Spleen (tissue), 7 donors: Measurements from ENCODE around the gene PAK6.

Source experiments
- POLR2A ChIP-seq, 3 donors: fragments of 450-650 bp; IDR thresholded peaks; one replicate each; pipeline ENCODE4 v1.5.1; 2017; ENCODE audit warnings: antibody characterized with exemption in 3 of 3, mild to moderate bottlenecking in 1 of 3
- POLR2AphosphoS5 ChIP-seq, 3 donors: sonication (generic); formaldehyde crosslinking; IDR thresholded peaks; one replicate each; pipeline ENCODE4 v1.5.1; 2017; ENCODE audit warnings: antibody characterized with exemption in 3 of 3
- TF ChIP-seq, protein P1 (sequence below), 11 experiments: fragments of 200-600 bp in 7 of 11; fragments of 450-650 bp in 4 of 11; sonication (generic) in 4 of 11; IDR thresholded peaks in 8 of 11; conservative IDR thresholded peaks in 3 of 11; 1 replicate in 7 of 11; 2 replicates in 4 of 11; pipeline versions ENCODE4 v1.4.0 to v1.8.0; 2016 to 2021; ENCODE audit warnings: antibody characterized with exemption in 11 of 11, inconsistent platforms in 4 of 11, mild to moderate bottlenecking in 1 of 11
- donor health status: DM: no; HTN: no; CAD: no; lungs with moderate emphysema.
- donor health status: DM: no; HTN: no; CAD: no.
- donor health status: DM: no; HTN: no; CAD: no.

DNA sequence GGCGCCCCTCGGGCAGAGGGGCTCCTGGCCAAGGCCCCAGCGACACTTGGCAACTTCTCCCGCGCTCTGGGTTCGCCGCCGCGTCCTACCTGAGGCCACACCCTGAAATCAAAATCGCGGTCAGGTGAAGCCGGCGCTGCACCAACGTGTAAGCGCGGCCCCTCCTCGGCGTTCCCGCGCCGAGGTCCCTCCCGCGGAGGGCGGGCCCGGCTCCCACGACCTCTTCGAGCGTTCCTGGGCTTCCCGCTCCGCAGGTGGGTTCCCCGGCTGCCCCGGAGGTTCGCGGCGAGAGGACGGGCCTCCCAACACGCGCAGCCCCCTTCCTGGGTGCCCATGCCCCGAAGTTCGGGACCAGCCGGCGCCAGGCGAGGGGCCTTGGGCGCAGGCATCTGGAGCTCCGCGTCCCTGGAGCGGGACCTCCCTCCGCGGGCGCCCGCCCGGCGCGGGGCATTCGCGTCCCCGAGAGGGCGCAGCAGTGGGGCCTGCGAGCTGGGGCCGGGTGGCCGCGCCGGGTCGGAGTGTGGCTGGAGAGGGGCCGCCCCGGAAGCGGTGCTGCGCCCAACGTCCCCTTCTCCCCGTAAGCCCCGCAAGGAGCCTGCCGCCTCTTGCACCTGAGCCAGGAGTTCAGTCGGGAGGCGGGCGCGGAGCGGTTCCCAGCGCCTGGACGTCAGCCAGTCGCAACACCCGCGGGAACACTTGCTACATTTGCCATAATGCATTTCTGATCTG is 13.7 kb downstream of the PAK6 start:
- TF ChIP-seq, protein P1, sequence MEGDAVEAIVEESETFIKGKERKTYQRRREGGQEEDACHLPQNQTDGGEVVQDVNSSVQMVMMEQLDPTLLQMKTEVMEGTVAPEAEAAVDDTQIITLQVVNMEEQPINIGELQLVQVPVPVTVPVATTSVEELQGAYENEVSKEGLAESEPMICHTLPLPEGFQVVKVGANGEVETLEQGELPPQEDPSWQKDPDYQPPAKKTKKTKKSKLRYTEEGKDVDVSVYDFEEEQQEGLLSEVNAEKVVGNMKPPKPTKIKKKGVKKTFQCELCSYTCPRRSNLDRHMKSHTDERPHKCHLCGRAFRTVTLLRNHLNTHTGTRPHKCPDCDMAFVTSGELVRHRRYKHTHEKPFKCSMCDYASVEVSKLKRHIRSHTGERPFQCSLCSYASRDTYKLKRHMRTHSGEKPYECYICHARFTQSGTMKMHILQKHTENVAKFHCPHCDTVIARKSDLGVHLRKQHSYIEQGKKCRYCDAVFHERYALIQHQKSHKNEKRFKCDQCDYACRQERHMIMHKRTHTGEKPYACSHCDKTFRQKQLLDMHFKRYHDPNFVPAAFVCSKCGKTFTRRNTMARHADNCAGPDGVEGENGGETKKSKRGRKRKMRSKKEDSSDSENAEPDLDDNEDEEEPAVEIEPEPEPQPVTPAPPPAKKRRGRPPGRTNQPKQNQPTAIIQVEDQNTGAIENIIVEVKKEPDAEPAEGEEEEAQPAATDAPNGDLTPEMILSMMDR (IDR thresholded peaks at IDR 0.05 in 8 of 11, conservative IDR thresholded peaks at IDR 0.05 in 3 of 11) = no peak
- TF ChIP-seq POLR2AphosphoS5 (IDR thresholded peaks at IDR 0.05) = peak in 2 of 3 donors; percentile 16 to 23
- TF ChIP-seq POLR2A (IDR thresholded peaks at IDR 0.05) = no peak
